Left lung (tissue), 10 donors: ENCODE results near the gene ARX. TPM values are rescaled to one million over a fixed set of nuclear protein-coding genes. Genes with fewer than 3 reads are reported as not detected.

Experiments
- ATAC-seq: fragments of 200-7000 bp; cut with Tn5 transposase; one replicate; pipeline ENCODE4 v1.9.1; 2020; ENCODE audit warnings: moderate library complexity
- DNase-seq, 4 donors: peaks; one replicate each; pipeline ENCODE4 v3.0.0-alpha.2; 2013 to 2020
- H3K27ac ChIP-seq, 2 donors: fragments of 200-600 bp; sonication (generic) in 1 of 2; one replicate each; pipeline versions ENCODE4 v1.5.0 to v1.8.0; 2020 to 2021
- H3K27me3 ChIP-seq, 2 donors: fragments of 200-600 bp; sonication (generic) in 1 of 2; one replicate each; pipeline versions ENCODE4 v1.5.0 to v1.8.0; 2020 to 2021
- H3K36me3 ChIP-seq, 2 donors: fragments of 200-600 bp; sonication (generic) in 1 of 2; one replicate each; pipeline versions ENCODE4 v1.5.0 to v1.8.0; 2020 to 2021
- H3K4me1 ChIP-seq, 2 donors: fragments of 200-600 bp; one replicate each; pipeline ENCODE4 v1.8.0; 2021
- H3K4me3 ChIP-seq, 2 donors: fragments of 200-600 bp; sonication (generic) in 1 of 2; one replicate each; pipeline versions ENCODE4 v1.5.0 to v1.8.0; 2020 to 2021; ENCODE audit warnings: mild to moderate bottlenecking in 1 of 2
- H3K9me3 ChIP-seq, 2 donors: fragments of 200-600 bp; sonication (generic) in 1 of 2; one replicate each; pipeline versions ENCODE4 v1.5.0 to v1.8.0; 2020 to 2021
- CTCF ChIP-seq, 2 donors: fragments of 200-600 bp; sonication (generic) in 1 of 2; IDR thresholded peaks; one replicate each; pipeline versions ENCODE4 v1.5.0 to v1.8.0; 2021; ENCODE audit warnings: antibody characterized with exemption in 2 of 2
- intact Hi-C, 2 donors: fragments of 100-400 bp; cut with DNase I; formaldehyde crosslinking; loops; one replicate each; pipeline versions ENCODE4 v1.11.2 to v1.14.2; 2022
- polyA plus RNA-seq, 6 donors: library from polyadenylated mRNA; unstranded; fragments of 120-200 nt; gene quantifications; one replicate each; pipeline ENCODE4 v1.2.1, GENCODE V29; 2013; ENCODE audit not compliant: insufficient read length in 6 of 6
- total RNA-seq, 2 donors: library from RNA; stranded (reverse); fragmentation: NEBNext Ultra II Directional; extraction: Animal tissue kit (Norgen Biotek cat#: 25700); gene quantifications; one replicate each; pipeline ENCODE4 v1.2.1, GENCODE V29; 2021
- donor health status: DM: no; HTN: yes; CAD: no.
- donor health status: DM: no; HTN: no; CAD: no.

The ARX gene
- total and polyA plus RNA-seq, 8 donors, result 0.07 to 0.41 (median 0.13) TPM; not detected in 1

- Histone ChIP-seq H3K27ac (no peak overlapping the region), H3K9me3 (no peaks in the 10 kb centered on the region), H3K4me1 (peaks cover 3 to 20% of the 10 kb centered on the region in 2 donors), H3K27me3 (peaks cover 90 to 98% of the 10 kb centered on the region in 2 donors), H3K36me3 (no peaks in the 10 kb centered on the region), H3K4me3 (no peak overlapping the region)
- intact Hi-C loops, result no loop called here
- ATAC-seq (no peak), DNase-seq (no peak)
- TF ChIP-seq CTCF (IDR thresholded peaks at IDR 0.05), result no peak
Measured at GRCh38 chrX:25009407-25009806, 6.4 kb downstream of the ARX start.

- TF ChIP-seq CTCF (IDR thresholded peaks at IDR 0.05), result no peak
- no peak overlapping the region for H3K27ac ChIP-seq
- H3K36me3 ChIP-seq, result no peaks in the 10 kb centered on the region
- H3K4me3 ChIP-seq, result no peak overlapping the region
- peaks cover 92 to 100% of the 10 kb centered on the region in 2 donors for H3K27me3 ChIP-seq
- no peaks in the 10 kb centered on the region for H3K9me3 ChIP-seq
- ATAC-seq, result no peak
- intact Hi-C loops, result no loop called here
- no peak for DNase-seq
- H3K4me1 ChIP-seq, result peaks cover 5 to 15% of the 10 kb centered on the region in 2 donors
Measured at GRCh38 chrX:25007059-25008053, 8.4 kb downstream of the ARX start.

GRCh38 chrX:25006586-25007058 is 9.1 kb downstream of the ARX start:
- Histone ChIP-seq H3K4me3 (no peak overlapping the region), H3K4me1 (peaks cover 5 to 15% of the 10 kb centered on the region in 2 donors), H3K9me3 (no peaks in the 10 kb centered on the region), H3K27ac (no peak overlapping the region), H3K27me3 (peaks cover 92 to 100% of the 10 kb centered on the region in 2 donors), H3K36me3 (no peaks in the 10 kb centered on the region)
- ATAC-seq (no peak), DNase-seq (no peak)
- intact Hi-C loops, result no loop called here
- no peak for TF ChIP-seq CTCF (IDR thresholded peaks at IDR 0.05)

- no peaks in the 10 kb centered on the region for H3K36me3 ChIP-seq
- DNase-seq, result no peak
- H3K27ac ChIP-seq, result no peak overlapping the region
- no peak for ATAC-seq
- H3K27me3 ChIP-seq, result peaks cover 86 to 93% of the 10 kb centered on the region in 2 donors
- intact Hi-C loops, result no loop called here
- peaks cover 5 to 15% of the 10 kb centered on the region in 2 donors for H3K4me1 ChIP-seq
- no peaks in the 10 kb centered on the region for H3K9me3 ChIP-seq
- TF ChIP-seq CTCF (IDR thresholded peaks at IDR 0.05), result no peak
- no peak overlapping the region for H3K4me3 ChIP-seq
Measured at GRCh38 chrX:25005382-25006185, 10.2 kb downstream of the ARX start.

- intact Hi-C loops, result no loop called here
- no peaks in the 10 kb centered on the region for H3K9me3 ChIP-seq
- DNase-seq (no peak), ATAC-seq (no peak)
- TF ChIP-seq CTCF (IDR thresholded peaks at IDR 0.05), result no peak
- H3K4me3 ChIP-seq, result no peak overlapping the region
- no peak overlapping the region for H3K27ac ChIP-seq
- peaks cover 85 to 87% of the 10 kb centered on the region in 2 donors for H3K27me3 ChIP-seq
- no peaks in the 10 kb centered on the region for H3K36me3 ChIP-seq
- peaks cover 5 to 15% of the 10 kb centered on the region in 2 donors for H3K4me1 ChIP-seq
Measured at GRCh38 chrX:25005034-25005381, 10.8 kb downstream of the ARX start.
